Measurements from ENCODE around the gene FCN2. TPM values are rescaled to one million over a fixed set of nuclear protein-coding genes. Genes with fewer than 3 reads are reported as not detected.

FCN2 gene
- total RNA-seq, 2 experiments from 2014 or later: not detected

DNA sequence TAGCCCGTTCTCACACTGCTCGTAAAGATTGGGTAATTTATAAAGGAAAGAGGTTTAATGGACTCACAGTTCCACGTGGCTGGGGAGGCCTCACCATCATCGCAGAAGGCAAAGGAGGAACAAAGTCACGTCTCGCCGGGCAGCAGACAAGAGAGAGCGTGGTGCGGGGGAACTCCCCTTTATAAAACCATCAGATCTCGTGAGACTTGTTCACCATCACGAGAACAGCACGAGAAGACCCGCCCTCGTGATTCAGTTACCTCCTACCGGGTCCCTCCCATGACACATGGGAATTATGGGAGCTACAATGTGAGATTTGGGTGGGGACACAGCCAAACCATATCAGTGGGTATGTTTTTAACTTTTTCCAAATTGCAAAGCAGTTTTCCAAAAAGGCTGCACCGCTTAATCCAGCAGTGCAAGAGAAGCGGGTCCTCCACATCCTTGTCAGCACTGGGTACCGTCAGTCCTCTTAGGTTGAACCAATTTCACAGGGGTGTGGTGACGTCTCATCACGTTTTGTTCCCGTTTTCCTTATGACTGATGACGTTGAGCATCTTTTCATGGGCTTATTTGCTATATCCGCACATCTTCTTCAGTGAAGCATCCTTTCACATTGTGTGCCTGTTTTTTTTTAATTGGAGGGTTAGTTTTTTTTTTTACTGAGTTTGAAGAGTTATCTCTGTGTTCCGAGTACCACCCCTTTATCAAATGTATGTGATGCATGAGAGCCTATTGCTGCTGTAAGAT, 8.0 kb upstream of the FCN2 start:
- no TSS peak for BruUV-seq (replicated peaks)
- H3K4me3 ChIP-seq (ENCODE audit: low read depth, low read length, poor library complexity, severe bottlenecking): no peak overlapping the region
- CTCF ChIA-PET (ENCODE audit: unreplicated experiment): no interaction called here
- H4K20me1 ChIP-seq (ENCODE audit: insufficient read depth, low read length): no peaks in the 10 kb centered on the region
- peaks cover 43% of the 10 kb centered on the region for H3K4me1 ChIP-seq (ENCODE audit: insufficient read depth, low read length, poor library complexity, severe bottlenecking)
- H3K36me3 ChIP-seq (ENCODE audit: insufficient read depth, low read length): no peaks in the 10 kb centered on the region
- no peaks in the 10 kb centered on the region for H3K9me2 ChIP-seq (ENCODE audit: insufficient read depth, low read length)
- peak overlapping the region; percentile 20; the same call in 1 of the 2 replicates for H3K4me2 ChIP-seq (ENCODE audit: low read length)
- TF ChIP-seq, protein P1, sequence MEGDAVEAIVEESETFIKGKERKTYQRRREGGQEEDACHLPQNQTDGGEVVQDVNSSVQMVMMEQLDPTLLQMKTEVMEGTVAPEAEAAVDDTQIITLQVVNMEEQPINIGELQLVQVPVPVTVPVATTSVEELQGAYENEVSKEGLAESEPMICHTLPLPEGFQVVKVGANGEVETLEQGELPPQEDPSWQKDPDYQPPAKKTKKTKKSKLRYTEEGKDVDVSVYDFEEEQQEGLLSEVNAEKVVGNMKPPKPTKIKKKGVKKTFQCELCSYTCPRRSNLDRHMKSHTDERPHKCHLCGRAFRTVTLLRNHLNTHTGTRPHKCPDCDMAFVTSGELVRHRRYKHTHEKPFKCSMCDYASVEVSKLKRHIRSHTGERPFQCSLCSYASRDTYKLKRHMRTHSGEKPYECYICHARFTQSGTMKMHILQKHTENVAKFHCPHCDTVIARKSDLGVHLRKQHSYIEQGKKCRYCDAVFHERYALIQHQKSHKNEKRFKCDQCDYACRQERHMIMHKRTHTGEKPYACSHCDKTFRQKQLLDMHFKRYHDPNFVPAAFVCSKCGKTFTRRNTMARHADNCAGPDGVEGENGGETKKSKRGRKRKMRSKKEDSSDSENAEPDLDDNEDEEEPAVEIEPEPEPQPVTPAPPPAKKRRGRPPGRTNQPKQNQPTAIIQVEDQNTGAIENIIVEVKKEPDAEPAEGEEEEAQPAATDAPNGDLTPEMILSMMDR (conservative IDR thresholded peaks at IDR 0.05; ENCODE audit: low read length): no peak
- no peak for TF ChIP-seq EZH2phosphoT487 (IDR thresholded peaks at IDR 0.05; ENCODE audit: borderline replicate concordance, low read depth, low read length)
- H2AFZ ChIP-seq (ENCODE audit: low read length): no peak overlapping the region
- no peaks in the 10 kb centered on the region for H3K79me2 ChIP-seq (ENCODE audit: insufficient read depth, low read depth, low read length)
- peaks cover 7% of the 10 kb centered on the region for H3K9me3 ChIP-seq (ENCODE audit: low read length)
- intact Hi-C loops (cut with micrococcal nuclease; ENCODE audit: unreplicated experiment): no loop called here
- no peak overlapping the region for H3K27ac ChIP-seq (ENCODE audit: low read depth, low read length, poor library complexity, severe bottlenecking)
- POLR2A ChIA-PET: no interaction called here
- peak; percentile 24 for DNase-seq (ENCODE audit: low spot score)

GRCh38 chr9:134875371-134875770, 5.2 kb upstream of the FCN2 start:
- Histone ChIP-seq H3K4me2 (ENCODE audit: low read length) (no peak overlapping the region), H3K79me2 (ENCODE audit: insufficient read depth, low read depth, low read length) (no peaks in the 10 kb centered on the region), H2AFZ (ENCODE audit: low read length) (peak overlapping the region; percentile 71), H3K9me2 (ENCODE audit: insufficient read depth, low read length) (no peaks in the 10 kb centered on the region), H3K9me3 (ENCODE audit: low read length) (peaks cover 7% of the 10 kb centered on the region), H3K4me3 (ENCODE audit: low read depth, low read length, poor library complexity, severe bottlenecking) (no peak overlapping the region), H4K20me1 (ENCODE audit: insufficient read depth, low read length) (no peaks in the 10 kb centered on the region), H3K36me3 (ENCODE audit: insufficient read depth, low read length) (no peaks in the 10 kb centered on the region), H3K4me1 (ENCODE audit: insufficient read depth, low read length, poor library complexity, severe bottlenecking) (peaks cover 16% of the 10 kb centered on the region), H3K27ac (ENCODE audit: low read depth, low read length, poor library complexity, severe bottlenecking) (no peak overlapping the region)
- ChIA-PET CTCF (ENCODE audit: unreplicated experiment) (no interaction called here), POLR2A (interaction anchor here (0.6 kb wide), 1 partner anchor 13 kb away, joined by 3 read pairs; no protein-coding TSS in a partner anchor)
- BruUV-seq (replicated peaks): no TSS peak
- intact Hi-C loops (cut with micrococcal nuclease; ENCODE audit: unreplicated experiment): no loop called here
- no peak for DNase-seq (ENCODE audit: low spot score)
- TF ChIP-seq, protein P1 (conservative IDR thresholded peaks at IDR 0.05; ENCODE audit: low read length): no peak
- TF ChIP-seq EZH2phosphoT487 (IDR thresholded peaks at IDR 0.05; ENCODE audit: borderline replicate concordance, low read depth, low read length): no peak

DNA sequence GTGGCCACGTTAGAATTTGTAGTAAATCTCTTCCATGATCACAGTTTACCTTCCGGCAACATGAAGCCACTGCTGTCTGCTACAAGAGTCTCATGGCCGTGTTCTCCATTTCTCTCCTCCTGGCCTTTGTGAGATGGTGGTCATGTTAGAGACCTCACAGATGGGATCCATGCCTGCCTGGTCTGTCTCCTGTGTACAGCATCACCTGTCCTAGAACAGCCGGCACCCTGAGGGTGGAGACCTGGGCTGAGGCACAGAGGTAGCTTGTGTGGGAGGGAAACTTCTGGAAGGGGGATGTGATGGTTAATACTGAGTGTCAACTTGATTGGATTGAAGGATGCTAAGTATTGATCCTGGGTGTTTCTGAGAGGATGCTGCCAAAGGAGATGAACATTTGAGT, 3.1 kb upstream of the FCN2 start:
- Histone ChIP-seq H3K4me3 (ENCODE audit: low read depth, low read length, poor library complexity, severe bottlenecking) (no peak overlapping the region), H4K20me1 (ENCODE audit: insufficient read depth, low read length) (no peaks in the 10 kb centered on the region), H3K36me3 (ENCODE audit: insufficient read depth, low read length) (no peaks in the 10 kb centered on the region), H2AFZ (ENCODE audit: low read length) (no peak overlapping the region), H3K4me1 (ENCODE audit: insufficient read depth, low read length, poor library complexity, severe bottlenecking) (peaks cover 8% of the 10 kb centered on the region), H3K9me3 (ENCODE audit: low read length) (peaks cover 7% of the 10 kb centered on the region), H3K27ac (ENCODE audit: low read depth, low read length, poor library complexity, severe bottlenecking) (no peak overlapping the region), H3K79me2 (ENCODE audit: insufficient read depth, low read depth, low read length) (no peaks in the 10 kb centered on the region), H3K9me2 (ENCODE audit: insufficient read depth, low read length) (no peaks in the 10 kb centered on the region), H3K4me2 (ENCODE audit: low read length) (no peak overlapping the region)
- BruUV-seq (replicated peaks): no TSS peak
- DNase-seq (ENCODE audit: low spot score): no peak
- no peak for TF ChIP-seq EZH2phosphoT487 (IDR thresholded peaks at IDR 0.05; ENCODE audit: borderline replicate concordance, low read depth, low read length)
- TF ChIP-seq, protein P1 (conservative IDR thresholded peaks at IDR 0.05; ENCODE audit: low read length): no peak
- intact Hi-C loops (cut with micrococcal nuclease; ENCODE audit: unreplicated experiment): no loop called here
- ChIA-PET CTCF (ENCODE audit: unreplicated experiment) (no interaction called here), POLR2A (no interaction called here)

Measured in OCI-LY7 (cell line).